ENCODE results near the gene STK10. TPM values are rescaled to one million over a fixed set of nuclear protein-coding genes. Genes with fewer than 3 reads are reported as not detected.
A peak's percentile ranks its signal among the peaks of the same experiment; 100 is the strongest.
"Not testable (repeated sequence)": the region's sequence is repeated elsewhere in the genome, so short reads cannot be mapped to it uniquely, and the experiment has no call there.

STK10 gene
- polyA plus RNA-seq (ENCODE audit: insufficient read length): 28.1 TPM

- DNase-seq: peak; percentile 92
Observed at GRCh38 chr5:172188033-172188892, at the start of gene STK10. STK10 (minus strand) TSS chr5:172188224; CDS start chr5:172188042, 182 bp downstream.

- peak; percentile 22 for DNase-seq
Observed at GRCh38 chr5:172235827-172236736, 48.1 kb upstream of the STK10 start.

- peak; percentile 7 for DNase-seq
Observed at GRCh38 chr5:172235132-172235780, 47.2 kb upstream of the STK10 start.

GRCh38 chr5:172234031-172234430 lies 46.0 kb upstream of the STK10 start:
- no peak for DNase-seq

- DNase-seq: no peak
Observed at GRCh38 chr5:172229904-172230303, 41.9 kb upstream of the STK10 start.

GRCh38 chr5:172224996-172225395 lies 37.0 kb upstream of the STK10 start:
- no peak for DNase-seq

GRCh38 chr5:172223901-172224873 lies 36.2 kb upstream of the STK10 start:
- DNase-seq: no peak

GRCh38 chr5:172219296-172219695 lies 31.3 kb upstream of the STK10 start:
- no peak for DNase-seq

GRCh38 chr5:172216345-172216744 lies 28.3 kb upstream of the STK10 start:
- DNase-seq: no peak

- no peak for DNase-seq
Observed at GRCh38 chr5:172213126-172213525, 25.1 kb upstream of the STK10 start.

GRCh38 chr5:172211676-172212075 lies 23.7 kb upstream of the STK10 start:
- no peak for DNase-seq

- DNase-seq: no peak
Observed at GRCh38 chr5:172209714-172210113, 21.7 kb upstream of the STK10 start.

- no peak for DNase-seq
Observed at GRCh38 chr5:172207511-172207910, 19.5 kb upstream of the STK10 start.

GRCh38 chr5:172205984-172206383 lies 18.0 kb upstream of the STK10 start:
- DNase-seq: not testable (repeated sequence)

GRCh38 chr5:172200476-172200875 lies 12.5 kb upstream of the STK10 start:
- DNase-seq: no peak

- no peak for DNase-seq
Observed at GRCh38 chr5:172199446-172199845, 11.4 kb upstream of the STK10 start.

- not testable (repeated sequence) for DNase-seq
Observed at GRCh38 chr5:172197775-172198174, 9.8 kb upstream of the STK10 start.

- no peak for DNase-seq
Observed at GRCh38 chr5:172194985-172195774, 7.2 kb upstream of the STK10 start.

- no peak for DNase-seq
Observed at GRCh38 chr5:172193872-172194271, 5.8 kb upstream of the STK10 start, which contains the start of gene EFCAB9. EFCAB9 (plus strand) TSS chr5:172194172; CDS start chr5:172194173, 1 bp downstream.

GRCh38 chr5:172189693-172190296 lies 1.8 kb upstream of the STK10 start:
- DNase-seq: no peak
